Heart left ventricle (tissue), 13 donors: Measurements from ENCODE around the gene FUOM.

Experiments
- POLR2A ChIP-seq, 2 donors: fragments of 450-650 bp; IDR thresholded peaks; one replicate each; pipeline ENCODE4 v1.6.1; 2017; ENCODE audit warnings: antibody characterized with exemption in 2 of 2, mild to moderate bottlenecking in 2 of 2, moderate library complexity in 2 of 2
- TF ChIP-seq, protein P1 (sequence below), 12 donors: fragments of 200-600 bp; sonication (generic) in 4 of 12; IDR thresholded peaks; one replicate each; pipeline versions ENCODE4 v1.5.0 to v1.8.0; 2018 to 2022; ENCODE audit warnings: antibody characterized with exemption in 12 of 12, mild to moderate bottlenecking in 5 of 12
- donor health status: ischemic (EF 13 %, LVEDD 7.1; RV severe dilation, severe dysfunction).
- donor health status: DM: no; HTN: yes; CAD: no.
- donor health status: DM: no; HTN: no; CAD: no.
- donor health status: ischemic (EF 25% LVEDD 6.9; RV normal size, moderate dysfunction).
- donor health status: ischemic (EF 25% LVEDD 5.7; RV mildly dilated, moderate dysfunction).
- donor health status: ischemic (EF 35%, LVEDD 5.7; RV mildly dilated, moderate dysfunction).
- donor health status: nonischemic (EF 11% LVEDD 7.7; RV severe dilation, severe dysfunction).
- donor health status: DM: yes; HTN: yes; CAD: no.
- donor health status: PGD.
- donor health status: ischemic (EF 29% LVEDD 5.4; RV normal size, mild dysfunction).
- donor health status: nonischemic (EF 23%, LVEDD 6.1; RV moderate dilation, normal function).

DNA sequence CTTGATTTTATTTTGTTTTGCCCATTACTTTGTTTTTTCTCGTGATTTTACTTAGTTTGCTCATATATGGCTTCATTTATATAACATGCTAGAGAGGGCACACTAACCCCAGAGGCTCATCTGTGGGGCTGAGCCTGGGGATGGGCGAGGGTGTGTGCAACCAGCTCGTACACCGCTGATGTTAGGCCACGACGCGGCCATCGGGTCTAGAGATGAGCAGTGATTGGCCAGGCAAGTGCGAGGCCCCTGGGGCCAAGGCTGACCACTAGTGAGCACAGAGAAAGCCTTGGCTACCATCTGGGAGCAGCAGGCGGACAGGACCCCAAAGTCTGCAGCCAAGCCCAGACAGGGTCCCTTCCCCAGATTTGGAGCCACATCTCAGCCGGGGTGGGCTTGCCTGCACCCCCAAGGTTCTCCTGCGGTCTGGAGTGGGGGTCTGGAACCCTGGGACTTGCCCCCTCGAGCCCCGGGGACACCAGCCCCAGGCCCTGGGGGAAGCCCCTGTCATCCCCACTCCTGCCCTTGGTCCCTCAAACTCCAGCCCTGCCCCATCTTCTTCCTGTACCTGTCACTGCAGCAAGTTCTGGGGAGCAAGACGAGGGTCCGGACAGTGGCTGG, 3.7 kb downstream of the FUOM start:
- TF ChIP-seq, protein P1, sequence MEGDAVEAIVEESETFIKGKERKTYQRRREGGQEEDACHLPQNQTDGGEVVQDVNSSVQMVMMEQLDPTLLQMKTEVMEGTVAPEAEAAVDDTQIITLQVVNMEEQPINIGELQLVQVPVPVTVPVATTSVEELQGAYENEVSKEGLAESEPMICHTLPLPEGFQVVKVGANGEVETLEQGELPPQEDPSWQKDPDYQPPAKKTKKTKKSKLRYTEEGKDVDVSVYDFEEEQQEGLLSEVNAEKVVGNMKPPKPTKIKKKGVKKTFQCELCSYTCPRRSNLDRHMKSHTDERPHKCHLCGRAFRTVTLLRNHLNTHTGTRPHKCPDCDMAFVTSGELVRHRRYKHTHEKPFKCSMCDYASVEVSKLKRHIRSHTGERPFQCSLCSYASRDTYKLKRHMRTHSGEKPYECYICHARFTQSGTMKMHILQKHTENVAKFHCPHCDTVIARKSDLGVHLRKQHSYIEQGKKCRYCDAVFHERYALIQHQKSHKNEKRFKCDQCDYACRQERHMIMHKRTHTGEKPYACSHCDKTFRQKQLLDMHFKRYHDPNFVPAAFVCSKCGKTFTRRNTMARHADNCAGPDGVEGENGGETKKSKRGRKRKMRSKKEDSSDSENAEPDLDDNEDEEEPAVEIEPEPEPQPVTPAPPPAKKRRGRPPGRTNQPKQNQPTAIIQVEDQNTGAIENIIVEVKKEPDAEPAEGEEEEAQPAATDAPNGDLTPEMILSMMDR (IDR thresholded peaks at IDR 0.05), result no peak
- TF ChIP-seq POLR2A (IDR thresholded peaks at IDR 0.05), result no peak
